Ishikawa (cell line): ENCODE data around the gene NTNG1.

Source experiments
- CEBPB ChIP-seq: IDR thresholded peaks from 2 replicates; pipeline ENCODE4 v1.6.1; 2012
- CREB1 ChIP-seq: IDR thresholded peaks from 2 replicates; pipeline ENCODE4 v1.6.1; 2012; ENCODE audit warnings: low read depth
- EGR1 ChIP-seq: IDR thresholded peaks from 2 replicates; pipeline ENCODE4 v1.6.1; 2012
- EP300 ChIP-seq: IDR thresholded peaks from 2 replicates; pipeline ENCODE4 v1.6.1; 2012; ENCODE audit warnings: borderline replicate concordance
- FOXM1 ChIP-seq: IDR thresholded peaks from 2 replicates; pipeline ENCODE4 v1.6.1; 2012; ENCODE audit warnings: low read depth, borderline replicate concordance
- NFIC ChIP-seq: IDR thresholded peaks from 2 replicates; pipeline ENCODE4 v1.6.1; 2012
- RAD21 ChIP-seq: IDR thresholded peaks from 2 replicates; pipeline ENCODE4 v1.6.1; 2012; ENCODE audit warnings: low read depth
- TAF1 ChIP-seq: IDR thresholded peaks from 2 replicates; pipeline ENCODE4 v1.6.1; 2012; ENCODE audit warnings: low read depth, mild to moderate bottlenecking
- TCF12 ChIP-seq: IDR thresholded peaks from 2 replicates; pipeline ENCODE4 v1.6.1; 2012; ENCODE audit warnings: low read depth
- TEAD4 ChIP-seq: IDR thresholded peaks from 2 replicates; pipeline ENCODE4 v1.6.1; 2012
- YY1 ChIP-seq: IDR thresholded peaks from 2 replicates; pipeline ENCODE4 v1.6.1; 2012; ENCODE audit warnings: low read depth
- ZBTB7A ChIP-seq: IDR thresholded peaks from 2 replicates; pipeline ENCODE4 v1.6.1; 2012; ENCODE audit warnings: low read depth
- TF ChIP-seq, protein P1 (sequence below): IDR thresholded peaks from 2 replicates; pipeline ENCODE4 v1.6.1; 2012; ENCODE audit warnings: low read depth, mild to moderate bottlenecking
- TF ChIP-seq, protein P2 (sequence below): IDR thresholded peaks from 2 replicates; pipeline ENCODE4 v1.6.1; 2012
- TF ChIP-seq, protein P3 (sequence below): IDR thresholded peaks from 2 replicates; pipeline ENCODE4 v1.6.1; 2012

The NTNG1 gene

DNA sequence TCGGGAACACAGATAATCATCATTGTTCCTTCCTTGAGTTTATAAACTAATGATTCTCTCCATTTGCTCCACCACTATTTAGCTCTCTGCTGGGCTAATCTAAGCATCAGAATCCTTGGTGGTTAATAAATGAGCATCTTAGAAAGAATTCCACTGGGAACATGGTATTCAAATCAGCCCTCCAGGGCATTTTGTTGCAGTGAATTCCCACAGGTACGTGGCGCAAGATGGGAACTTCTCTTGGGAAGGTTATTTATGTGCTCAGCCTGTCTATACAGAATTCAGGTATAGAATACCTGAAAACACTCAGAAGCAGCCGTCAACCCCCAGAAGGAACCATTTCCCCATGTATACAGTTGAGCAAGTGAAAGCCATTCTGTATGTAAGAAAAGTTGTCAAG lies 131.5 kb downstream of the NTNG1 start:
- no peak for TF ChIP-seq FOXM1
- no peak for TF ChIP-seq EP300
- no peak for TF ChIP-seq EGR1
- no peak for TF ChIP-seq TEAD4
- no peak for TF ChIP-seq TAF1
- TF ChIP-seq ZBTB7A: no peak
- no peak for TF ChIP-seq CREB1
- TF ChIP-seq, protein P1, sequence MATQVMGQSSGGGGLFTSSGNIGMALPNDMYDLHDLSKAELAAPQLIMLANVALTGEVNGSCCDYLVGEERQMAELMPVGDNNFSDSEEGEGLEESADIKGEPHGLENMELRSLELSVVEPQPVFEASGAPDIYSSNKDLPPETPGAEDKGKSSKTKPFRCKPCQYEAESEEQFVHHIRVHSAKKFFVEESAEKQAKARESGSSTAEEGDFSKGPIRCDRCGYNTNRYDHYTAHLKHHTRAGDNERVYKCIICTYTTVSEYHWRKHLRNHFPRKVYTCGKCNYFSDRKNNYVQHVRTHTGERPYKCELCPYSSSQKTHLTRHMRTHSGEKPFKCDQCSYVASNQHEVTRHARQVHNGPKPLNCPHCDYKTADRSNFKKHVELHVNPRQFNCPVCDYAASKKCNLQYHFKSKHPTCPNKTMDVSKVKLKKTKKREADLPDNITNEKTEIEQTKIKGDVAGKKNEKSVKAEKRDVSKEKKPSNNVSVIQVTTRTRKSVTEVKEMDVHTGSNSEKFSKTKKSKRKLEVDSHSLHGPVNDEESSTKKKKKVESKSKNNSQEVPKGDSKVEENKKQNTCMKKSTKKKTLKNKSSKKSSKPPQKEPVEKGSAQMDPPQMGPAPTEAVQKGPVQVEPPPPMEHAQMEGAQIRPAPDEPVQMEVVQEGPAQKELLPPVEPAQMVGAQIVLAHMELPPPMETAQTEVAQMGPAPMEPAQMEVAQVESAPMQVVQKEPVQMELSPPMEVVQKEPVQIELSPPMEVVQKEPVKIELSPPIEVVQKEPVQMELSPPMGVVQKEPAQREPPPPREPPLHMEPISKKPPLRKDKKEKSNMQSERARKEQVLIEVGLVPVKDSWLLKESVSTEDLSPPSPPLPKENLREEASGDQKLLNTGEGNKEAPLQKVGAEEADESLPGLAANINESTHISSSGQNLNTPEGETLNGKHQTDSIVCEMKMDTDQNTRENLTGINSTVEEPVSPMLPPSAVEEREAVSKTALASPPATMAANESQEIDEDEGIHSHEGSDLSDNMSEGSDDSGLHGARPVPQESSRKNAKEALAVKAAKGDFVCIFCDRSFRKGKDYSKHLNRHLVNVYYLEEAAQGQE: no peak
- no peak for TF ChIP-seq YY1
- TF ChIP-seq CEBPB: no peak
- no peak for TF ChIP-seq TCF12
- TF ChIP-seq, protein P2, sequence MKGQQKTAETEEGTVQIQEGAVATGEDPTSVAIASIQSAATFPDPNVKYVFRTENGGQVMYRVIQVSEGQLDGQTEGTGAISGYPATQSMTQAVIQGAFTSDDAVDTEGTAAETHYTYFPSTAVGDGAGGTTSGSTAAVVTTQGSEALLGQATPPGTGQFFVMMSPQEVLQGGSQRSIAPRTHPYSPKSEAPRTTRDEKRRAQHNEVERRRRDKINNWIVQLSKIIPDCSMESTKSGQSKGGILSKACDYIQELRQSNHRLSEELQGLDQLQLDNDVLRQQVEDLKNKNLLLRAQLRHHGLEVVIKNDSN: no peak
- TF ChIP-seq, protein P3, sequence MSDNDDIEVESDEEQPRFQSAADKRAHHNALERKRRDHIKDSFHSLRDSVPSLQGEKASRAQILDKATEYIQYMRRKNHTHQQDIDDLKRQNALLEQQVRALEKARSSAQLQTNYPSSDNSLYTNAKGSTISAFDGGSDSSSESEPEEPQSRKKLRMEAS: no peak
- no peak for TF ChIP-seq RAD21
- no peak for TF ChIP-seq NFIC

DNA sequence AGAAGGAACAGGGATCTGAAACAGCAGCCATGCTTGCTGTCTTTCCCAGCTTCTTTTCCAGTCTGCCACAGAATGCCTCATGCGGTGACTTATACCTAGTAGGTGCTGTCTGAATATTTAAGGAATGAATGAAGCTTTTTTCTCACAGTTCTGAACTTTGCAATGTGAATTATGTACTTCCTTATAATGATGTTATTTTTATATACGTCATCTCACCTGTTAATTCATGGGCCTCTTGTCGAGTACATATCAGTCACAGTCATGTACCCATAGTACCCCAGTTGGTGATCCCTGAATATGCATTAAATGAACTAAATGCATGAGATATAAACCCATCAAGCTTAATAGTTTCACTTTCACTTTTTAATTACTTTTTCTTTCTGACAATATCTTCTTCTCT lies 132.7 kb downstream of the NTNG1 start:
- TF ChIP-seq CEBPB (no peak), TEAD4 (no peak), ZBTB7A (no peak), FOXM1 (no peak), TAF1 (no peak), CREB1 (no peak), RAD21 (no peak), EP300 (no peak), NFIC (no peak)
- TF ChIP-seq, protein P1: no peak
- TF ChIP-seq, protein P2: no peak
- TF ChIP-seq, protein P3: no peak

DNA sequence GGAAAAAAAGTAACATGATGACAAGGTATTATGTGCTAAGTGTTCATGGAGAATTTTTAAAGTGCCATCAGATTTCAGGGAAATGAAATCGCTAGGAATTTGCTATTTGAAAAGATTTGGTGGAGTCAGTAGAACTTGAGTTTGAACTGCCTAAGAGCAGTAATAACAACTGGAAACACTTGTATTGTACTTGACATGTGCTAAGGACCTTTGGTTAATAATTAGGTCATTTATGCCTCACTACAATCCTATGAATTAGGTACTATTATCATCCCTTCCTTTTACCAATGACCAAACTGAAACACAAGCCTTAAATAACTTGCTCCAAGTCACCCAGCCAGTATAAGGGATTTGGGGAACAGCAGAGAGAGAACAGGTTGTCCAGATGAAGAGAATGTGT lies 133.4 kb downstream of the NTNG1 start:
- TF ChIP-seq TEAD4 (no peak), EP300 (no peak), NFIC (no peak), FOXM1 (no peak), CEBPB (no peak), CREB1 (no peak), RAD21 (no peak), TCF12 (no peak), ZBTB7A (no peak), TAF1 (no peak)
- TF ChIP-seq, protein P2: no peak
- TF ChIP-seq, protein P3: no peak

DNA sequence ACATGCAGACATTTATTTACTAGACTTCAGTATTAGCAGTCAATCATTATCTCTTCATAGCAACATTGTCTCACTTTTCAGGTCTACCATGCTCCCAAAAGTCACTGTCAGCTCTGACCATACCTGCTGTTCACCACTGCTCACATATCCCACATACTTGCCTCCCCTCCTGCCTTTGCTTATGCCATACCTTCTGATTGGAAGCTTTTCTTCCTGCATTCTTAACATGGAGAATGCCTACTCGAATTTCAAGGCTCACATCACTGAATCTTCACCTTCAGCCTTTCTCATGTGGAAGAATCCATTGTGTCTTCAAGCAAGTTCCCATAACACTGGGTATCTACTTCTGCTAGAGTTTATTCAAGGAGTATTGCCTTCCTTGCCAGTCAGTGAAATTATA lies 135.4 kb downstream of the NTNG1 start:
- no peak for TF ChIP-seq CEBPB
- no peak for TF ChIP-seq CREB1
- TF ChIP-seq ZBTB7A: no peak
- TF ChIP-seq NFIC: no peak
- no peak for TF ChIP-seq TCF12
- TF ChIP-seq, protein P1: no peak
- no peak for TF ChIP-seq EGR1
- TF ChIP-seq, protein P2: no peak
- TF ChIP-seq FOXM1: no peak
- TF ChIP-seq EP300: no peak
- TF ChIP-seq RAD21: no peak
- TF ChIP-seq, protein P3: no peak
